Kidney (tissue), 14 donors: ENCODE data around the gene HAPLN2. TPM values are rescaled to one million over a fixed set of nuclear protein-coding genes. Genes with fewer than 3 reads are reported as not detected.

Experiments
- DNase-seq, 5 donors: peaks; one replicate each; pipeline ENCODE4 v3.0.0-alpha.2; 2013 to 2020
- FAIRE-seq: peaks from 2 replicates; lab custom pipeline; 2012; peaks lifted over from hg19 to GRCh38; lab: Jason Lieb, UNC
- H3K27ac ChIP-seq, 2 donors: one replicate each; pipeline ENCODE4 v1.7.0; 2013; ENCODE audit warnings: low read depth in 2 of 2, low read length in 2 of 2, inconsistent platforms in 1 of 2
- H3K27me3 ChIP-seq: one replicate; pipeline ENCODE4 v1.7.1; 2013; ENCODE audit warnings: low read length, inconsistent platforms; ENCODE audit not compliant: control insufficient read depth, insufficient read depth
- H3K36me3 ChIP-seq, 3 donors: one replicate each; pipeline versions ENCODE4 v1.7.0 to v1.7.1; 2013; ENCODE audit warnings: low read length in 3 of 3, control low read depth in 1 of 3, inconsistent platforms in 1 of 3; ENCODE audit not compliant: insufficient read depth in 3 of 3, control insufficient read depth in 2 of 3
- H3K4me1 ChIP-seq, 3 donors: one replicate each; pipeline versions ENCODE4 v1.7.0 to v1.7.1; 2013; ENCODE audit warnings: low read length in 3 of 3, inconsistent platforms in 1 of 3, low read depth in 1 of 3; ENCODE audit not compliant: control insufficient read depth in 2 of 3, insufficient read depth in 2 of 3
- H3K4me3 ChIP-seq, 3 donors: one replicate each; pipeline versions ENCODE4 v1.7.0 to v1.8.1; 2013; ENCODE audit warnings: low read length in 3 of 3, control low read depth in 1 of 3, inconsistent platforms in 1 of 3
- H3K9ac ChIP-seq, 3 donors: one replicate each; pipeline versions ENCODE4 v1.7.0 to v1.7.1; 2013; ENCODE audit warnings: low read length in 3 of 3, control low read depth in 1 of 3, inconsistent platforms in 1 of 3
- H3K9me3 ChIP-seq, 3 donors: one replicate each; pipeline versions ENCODE4 v1.7.0 to v1.7.1; 2013; ENCODE audit warnings: low read length in 3 of 3, control low read depth in 1 of 3, inconsistent platforms in 1 of 3; ENCODE audit not compliant: control insufficient read depth in 2 of 3, insufficient read depth in 1 of 3
- CTCF ChIP-seq: IDR thresholded peaks from 3 replicates; pipeline ENCODE4 v1.5.1; 2012; ENCODE audit warnings: mild to moderate bottlenecking, moderate library complexity, borderline replicate concordance; ENCODE audit not compliant: insufficient read depth; ENCODE audit errors: extremely low read depth
- intact Hi-C: fragments of 100-400 bp; cut with DNase I; formaldehyde crosslinking; loops from one replicate; pipeline ENCODE4 v1.11.1; 2022
- polyA plus RNA-seq: library from polyadenylated mRNA; stranded (reverse); fragments of 350-450 nt; fragmentation: Illumina TruSeq; extraction: RNeasy Lipid Tissue Mini Kit (QIAGEN cat#74804); gene quantifications from one replicate; pipeline ENCODE4 v1.2.3, GENCODE V29; 2014; ENCODE audit warnings: low read depth, low replicate concordance; ENCODE audit not compliant: insufficient read depth
- total RNA-seq: library from RNA; stranded (reverse); fragmentation: NEBNext Ultra II Directional; extraction: Animal tissue kit (Norgen Biotek cat#: 25700); gene quantifications from one replicate; pipeline ENCODE4 v1.2.1, GENCODE V29; 2021
- donor health status: control.
- donor health status: control.
- donor health status: control.
- donor health status: control.
- donor health status: control.
- donor health status: DM: yes; HTN: yes; CAD: no.
- donor health status: Normal renal cell carcinoma (clear cell type).

The HAPLN2 gene
- total and polyA plus RNA-seq, 2 donors from 2014 or later: 0.30 to 1.9 TPM

- intact Hi-C loops: no loop called here
- no peak overlapping the region for H3K4me3 ChIP-seq
- H3K4me1 ChIP-seq: peaks cover 2 to 43% (median 28%) of the 10 kb centered on the region in 3 donors
- DNase-seq (peak in 2 of 5 donors; percentile 24 to 59), FAIRE-seq (no peak)
- peak overlapping the region in 1 of 3 donors; percentile 34 for H3K9ac ChIP-seq
- H3K27ac ChIP-seq: peak overlapping the region; percentile 65 to 84
- H3K9me3 ChIP-seq: no peaks in the 10 kb centered on the region
- no peak for TF ChIP-seq CTCF
- peaks cover under 1% of the 10 kb centered on the region for H3K27me3 ChIP-seq
- H3K36me3 ChIP-seq: no peaks in the 10 kb centered on the region
Measured at GRCh38 chr1:156663178-156663577, 44.0 kb downstream of the HAPLN2 start.

- intact Hi-C loops: no loop called here
- Histone ChIP-seq H3K4me3 (no peak overlapping the region), H3K9ac (peak overlapping the region in 2 of 3 donors; percentile 29 to 52), H3K4me1 (peaks cover 2 to 43% (median 28%) of the 10 kb centered on the region in 3 donors), H3K9me3 (no peaks in the 10 kb centered on the region), H3K36me3 (no peaks in the 10 kb centered on the region), H3K27me3 (no peaks in the 10 kb centered on the region), H3K27ac (peak overlapping the region; percentile 65 to 84)
- DNase-seq (peak in 4 of 5 donors; percentile 81 to 85 (median 84)), FAIRE-seq (no peak)
- no peak for TF ChIP-seq CTCF
Measured at GRCh38 chr1:156664046-156664766, 45.0 kb downstream of the HAPLN2 start.

GRCh38 chr1:156664767-156665411, 45.7 kb downstream of the HAPLN2 start:
- no peaks in the 10 kb centered on the region for H3K36me3 ChIP-seq
- intact Hi-C loops: no loop called here
- H3K27ac ChIP-seq: peak overlapping the region; percentile 71 to 84
- no peak for FAIRE-seq
- no peak overlapping the region for H3K4me3 ChIP-seq
- H3K27me3 ChIP-seq: no peaks in the 10 kb centered on the region
- H3K9ac ChIP-seq: peak overlapping the region in 2 of 3 donors; percentile 26 to 52
- H3K9me3 ChIP-seq: no peaks in the 10 kb centered on the region
- H3K4me1 ChIP-seq: peaks cover 2 to 37% (median 23%) of the 10 kb centered on the region in 3 donors
- DNase-seq: peak in 4 of 5 donors; percentile 49 to 92 (median 72)
- no peak for TF ChIP-seq CTCF
